NCI-H128 (cell line): ENCODE data around the gene SCAF11.

Experiments used
- DNase-seq: peaks from one replicate; lab custom pipeline; 2025; ENCODE audit not compliant: unreplicated experiment; lab: John Stamatoyannopoulos, UW

The SCAF11 gene

GRCh38 chr12:45980540-45980939 is 9.8 kb downstream of the SCAF11 start:
- no peak for DNase-seq

- no peak for DNase-seq
These were observed 12.3 kb downstream of the SCAF11 start for GRCh38 chr12:45978108-45978507.

- DNase-seq: no peak
These were observed 12.8 kb downstream of the SCAF11 start for GRCh38 chr12:45977620-45978019.

- DNase-seq: no peak
These were observed 14.9 kb downstream of the SCAF11 start for GRCh38 chr12:45975506-45975905.

GRCh38 chr12:45974883-45975282 is 15.5 kb downstream of the SCAF11 start:
- no peak for DNase-seq

- no peak for DNase-seq
These were observed 16.1 kb downstream of the SCAF11 start for GRCh38 chr12:45974171-45974719.

GRCh38 chr12:45973526-45973925 is 16.8 kb downstream of the SCAF11 start:
- no peak for DNase-seq

- DNase-seq: no peak
These were observed 20.0 kb downstream of the SCAF11 start for GRCh38 chr12:45970391-45970790.

GRCh38 chr12:45969084-45969483 is 21.3 kb downstream of the SCAF11 start:
- no peak for DNase-seq

- no peak for DNase-seq
These were observed 23.9 kb downstream of the SCAF11 start for GRCh38 chr12:45966486-45966885.

GRCh38 chr12:45962553-45963325 is 27.6 kb downstream of the SCAF11 start:
- DNase-seq: no peak

GRCh38 chr12:45959728-45960127 is 30.6 kb downstream of the SCAF11 start:
- no peak for DNase-seq

GRCh38 chr12:45959025-45959424 is 31.3 kb downstream of the SCAF11 start:
- DNase-seq: no peak

- no peak for DNase-seq
These were observed 41.8 kb downstream of the SCAF11 start for GRCh38 chr12:45948546-45948945.

GRCh38 chr12:45946435-45946834 is 43.9 kb downstream of the SCAF11 start:
- DNase-seq: no peak

- no peak for DNase-seq
These were observed 45.6 kb downstream of the SCAF11 start for GRCh38 chr12:45944771-45945170.

GRCh38 chr12:45939759-45940158 is 50.6 kb downstream of the SCAF11 start:
- no peak for DNase-seq

GRCh38 chr12:45938566-45938965 is 51.8 kb downstream of the SCAF11 start:
- no peak for DNase-seq

- DNase-seq: no peak
These were observed 55.4 kb downstream of the SCAF11 start for GRCh38 chr12:45934956-45935355.

GRCh38 chr12:45933504-45933903 is 56.9 kb downstream of the SCAF11 start:
- DNase-seq: no peak

- DNase-seq: no peak
These were observed 60.0 kb downstream of the SCAF11 start for GRCh38 chr12:45930369-45930768.

- no peak for DNase-seq
These were observed 62.1 kb downstream of the SCAF11 start for GRCh38 chr12:45928309-45928708.

GRCh38 chr12:45918818-45919217 is 71.6 kb downstream of the SCAF11 start:
- DNase-seq: no peak
